HG02973 (cell line): ENCODE results near the gene PJVK.
"Not testable (repeated sequence)": the region's sequence is repeated elsewhere in the genome, so short reads cannot be mapped to it uniquely, and the experiment has no call there.

Experiments used
- ATAC-seq: cut with Tn5 transposase; IDR thresholded peaks from one replicate; pipeline ENCODE4 v1.9.1; 2021; ENCODE audit warnings: moderate library complexity; ENCODE audit not compliant: unreplicated experiment

Gene PJVK, protein sequence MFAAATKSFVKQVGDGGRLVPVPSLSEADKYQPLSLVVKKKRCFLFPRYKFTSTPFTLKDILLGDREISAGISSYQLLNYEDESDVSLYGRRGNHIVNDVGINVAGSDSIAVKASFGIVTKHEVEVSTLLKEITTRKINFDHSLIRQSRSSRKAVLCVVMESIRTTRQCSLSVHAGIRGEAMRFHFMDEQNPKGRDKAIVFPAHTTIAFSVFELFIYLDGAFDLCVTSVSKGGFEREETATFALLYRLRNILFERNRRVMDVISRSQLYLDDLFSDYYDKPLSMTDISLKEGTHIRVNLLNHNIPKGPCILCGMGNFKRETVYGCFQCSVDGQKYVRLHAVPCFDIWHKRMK

DNA sequence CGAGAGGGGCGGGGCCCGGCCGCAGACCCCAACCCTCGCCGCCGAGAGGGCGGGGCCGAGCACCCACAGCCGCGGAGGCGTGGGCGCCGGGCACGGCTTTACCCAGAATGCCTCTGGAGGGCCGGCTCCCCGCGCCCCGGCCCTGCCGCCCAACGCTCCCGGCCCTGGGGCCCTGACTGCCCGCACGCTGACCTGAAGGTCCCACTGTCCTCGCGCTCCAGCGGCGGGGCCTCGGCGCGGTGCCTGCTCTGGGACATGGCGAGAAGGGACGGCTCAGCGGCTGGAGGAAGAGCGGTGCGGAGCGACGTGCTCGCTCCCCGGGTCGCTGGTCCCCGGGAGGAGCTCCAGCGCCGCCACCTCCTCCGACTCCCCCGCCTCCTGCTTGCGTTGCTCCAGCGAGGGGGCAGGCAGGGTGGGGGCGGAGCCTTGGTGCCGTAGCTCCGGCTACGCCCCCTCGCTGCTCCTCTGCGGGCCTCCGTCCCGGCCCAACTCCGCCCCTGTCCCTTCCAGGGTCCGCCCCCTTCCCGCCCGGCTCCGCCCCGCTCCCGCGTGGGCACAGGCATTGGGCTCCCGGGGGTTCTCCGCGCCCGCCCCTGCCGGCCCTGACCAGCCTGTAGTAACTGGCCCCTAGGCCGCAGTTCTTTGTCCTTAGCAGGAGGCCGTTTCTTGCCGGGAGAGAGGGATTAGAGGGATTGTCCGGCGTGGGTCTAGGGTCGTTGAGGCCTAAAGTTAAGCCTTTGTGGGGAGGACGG is at the start of gene PJVK, which contains the start of gene PRKRA:
TSS of gene PJVK (plus strand) at position 605 of the 752 bp plus-strand sequence. CDS start 2,032 bp downstream, outside the sequence.
TSS of gene PRKRA (minus strand) at position 402 of the 752 bp plus-strand sequence. CDS start at position 257, 145 bp downstream.
- ATAC-seq, result peak; percentile 80

DNA sequence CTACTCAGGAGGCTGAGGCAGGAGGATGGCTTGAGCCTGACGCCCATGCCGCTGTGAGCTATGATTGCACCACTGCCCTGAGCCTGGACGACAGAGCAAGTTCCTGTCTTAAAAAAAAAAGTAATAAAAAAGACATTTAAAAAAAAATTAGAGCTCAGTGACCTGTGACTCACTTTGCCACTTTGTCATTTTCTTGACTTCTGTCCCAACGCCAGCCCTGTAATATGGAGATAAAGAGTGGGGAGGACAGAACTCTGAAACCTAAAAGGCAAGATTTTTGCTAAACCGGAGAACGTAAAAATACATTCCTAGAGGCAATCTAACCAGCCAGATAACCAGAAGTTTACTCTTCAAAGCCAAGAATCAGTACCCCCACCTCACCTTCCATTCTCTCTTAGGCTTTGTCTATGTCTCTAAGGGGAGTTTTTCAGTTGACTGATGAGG is 49.2 kb upstream of the PJVK start:
- ATAC-seq, result no peak

DNA sequence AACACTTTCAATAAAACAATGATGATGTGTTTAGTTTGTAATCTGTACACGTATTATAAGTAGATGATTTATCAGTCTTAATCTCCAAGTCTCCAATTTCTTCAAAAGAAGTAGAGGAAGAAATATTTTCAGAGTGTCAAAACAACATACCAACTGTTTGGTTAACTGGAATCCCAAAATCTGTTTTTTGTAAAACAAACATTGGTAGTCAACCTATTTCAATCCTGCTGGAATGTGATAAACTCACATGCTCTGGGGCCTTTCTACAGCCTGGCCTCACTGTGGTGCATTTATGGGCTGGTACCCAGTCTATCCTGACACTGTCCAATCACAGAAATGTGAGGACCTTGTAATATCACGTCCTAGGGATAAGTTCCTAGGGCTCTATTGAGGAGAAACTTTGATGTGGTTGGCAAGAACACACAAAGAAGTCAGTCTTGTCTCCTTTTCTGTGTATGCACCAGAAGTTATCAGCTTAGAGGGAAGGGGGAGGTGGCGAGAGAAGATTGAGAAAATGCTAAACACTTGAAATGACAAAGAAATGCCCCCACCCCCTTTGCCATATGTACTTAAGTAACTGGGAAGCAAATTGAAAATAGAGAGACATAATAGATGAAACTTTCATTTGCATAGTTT is 47.4 kb upstream of the PJVK start:
- ATAC-seq, result peak; percentile 29

DNA sequence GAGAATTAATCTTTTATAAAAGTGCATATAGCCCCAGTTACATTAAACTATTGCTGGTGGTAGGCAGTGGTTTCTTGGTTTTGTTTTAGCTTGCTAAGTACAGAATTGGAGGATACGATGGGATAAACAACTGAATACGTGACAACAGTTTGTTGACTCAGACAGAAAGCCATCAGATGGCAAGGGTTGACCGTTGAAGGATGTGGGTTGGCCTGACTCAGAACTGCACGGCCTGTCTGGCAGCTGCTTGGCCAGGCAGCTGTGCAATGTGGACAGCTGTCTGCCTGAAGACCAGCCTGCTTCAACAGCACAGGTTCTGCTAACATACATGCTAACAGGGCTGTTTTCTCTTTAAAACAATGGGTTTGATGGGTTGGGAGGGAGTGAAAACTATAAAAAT is 46.8 kb upstream of the PJVK start:
- peak; percentile 100 for ATAC-seq

DNA sequence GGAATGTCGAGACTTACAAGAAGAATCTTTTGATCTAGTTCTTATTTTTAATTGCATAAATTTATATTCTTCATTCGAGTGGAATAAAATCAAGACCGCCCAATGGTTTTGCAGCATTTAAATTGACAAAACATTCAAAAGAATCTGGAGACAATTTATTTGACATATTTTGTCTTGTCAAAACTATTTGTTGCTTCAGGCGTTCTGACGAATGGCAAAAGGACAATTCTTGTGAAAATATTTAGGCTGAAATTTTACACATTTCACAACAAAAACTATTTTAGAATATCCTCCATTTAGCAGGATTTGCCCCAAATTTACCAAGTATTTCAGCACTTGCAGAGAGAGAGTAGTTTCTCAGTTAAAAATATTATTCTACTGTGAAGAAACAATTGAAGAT is 41.9 kb upstream of the PJVK start:
- no peak for ATAC-seq

DNA sequence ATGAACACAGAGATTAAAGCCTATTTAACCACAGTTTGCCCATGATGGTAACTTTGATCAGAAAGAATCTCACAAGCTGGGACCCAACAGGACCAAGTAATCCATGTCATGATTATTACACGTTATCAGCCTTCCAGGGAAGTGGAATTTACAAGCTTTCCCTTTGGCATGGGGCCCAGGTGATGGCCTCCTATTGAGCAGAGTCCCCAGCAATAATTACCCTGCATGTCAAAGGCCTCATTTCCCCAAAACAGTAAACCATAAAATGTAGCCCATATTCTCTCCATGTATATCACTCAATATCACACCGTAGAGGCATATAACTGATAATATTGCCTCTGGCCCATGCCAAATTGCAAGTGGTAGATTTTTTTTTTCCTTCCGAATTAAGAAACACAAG is 39.1 kb upstream of the PJVK start:
- no peak for ATAC-seq

DNA sequence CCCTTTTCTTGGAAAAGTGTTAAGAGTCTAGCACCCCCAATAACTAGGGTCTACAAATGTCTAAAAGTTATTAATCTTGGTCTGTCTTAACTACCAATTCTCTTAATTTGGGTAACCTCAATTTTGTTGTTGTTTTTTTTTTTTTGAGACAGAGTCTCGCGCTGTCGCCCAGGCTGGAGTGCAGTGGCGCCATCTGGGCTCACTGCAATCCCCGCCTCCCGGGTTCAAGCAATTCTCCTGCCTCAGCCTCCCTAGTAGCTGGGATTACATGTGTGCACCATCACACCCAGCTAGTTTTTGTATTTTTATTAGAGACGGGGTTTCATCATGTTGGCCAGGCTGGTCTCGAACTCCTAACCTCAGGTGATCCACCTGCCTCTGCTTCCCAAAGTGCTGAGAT is 38.7 kb upstream of the PJVK start:
- ATAC-seq, result not testable (repeated sequence)

DNA sequence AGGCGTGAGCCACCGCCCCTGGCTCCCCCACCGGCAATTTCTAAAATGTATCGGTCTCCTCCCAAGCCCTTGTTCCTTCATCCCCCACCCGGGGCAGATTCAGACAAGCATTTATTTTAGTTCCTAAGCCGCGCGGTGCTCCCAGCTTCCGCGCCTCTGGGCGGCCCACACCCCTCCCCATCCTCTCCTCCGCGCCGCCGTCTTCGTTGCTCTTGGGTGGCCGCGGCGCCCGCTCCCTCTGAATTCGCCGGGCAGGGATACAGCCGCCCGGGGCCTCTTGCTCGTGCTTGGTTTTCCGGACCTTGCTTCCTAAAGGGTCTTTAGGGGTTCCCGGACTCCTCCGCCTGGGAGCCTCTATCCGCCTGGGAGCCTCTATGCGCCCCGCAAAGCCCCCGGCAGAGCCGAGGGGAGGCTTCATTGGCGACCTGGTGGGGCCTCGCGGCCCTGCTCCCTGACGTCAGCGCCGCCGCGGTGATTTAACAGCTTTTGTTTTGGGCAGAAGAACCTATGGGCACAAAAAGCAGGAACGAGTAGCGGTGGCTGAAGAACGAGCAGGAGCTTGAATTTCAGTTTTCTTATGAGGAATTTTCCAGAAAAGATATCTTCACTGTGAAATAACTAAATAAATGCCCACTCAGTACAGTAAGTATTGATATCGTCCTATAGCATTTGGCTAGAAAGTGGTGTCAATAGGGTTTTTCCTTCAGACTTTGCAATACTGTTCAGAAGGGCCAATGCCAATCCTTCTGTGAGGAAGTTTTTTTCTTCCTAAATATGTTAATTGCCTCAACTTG is 37.5 kb upstream of the PJVK start:
- ATAC-seq, result peak; percentile 72

DNA sequence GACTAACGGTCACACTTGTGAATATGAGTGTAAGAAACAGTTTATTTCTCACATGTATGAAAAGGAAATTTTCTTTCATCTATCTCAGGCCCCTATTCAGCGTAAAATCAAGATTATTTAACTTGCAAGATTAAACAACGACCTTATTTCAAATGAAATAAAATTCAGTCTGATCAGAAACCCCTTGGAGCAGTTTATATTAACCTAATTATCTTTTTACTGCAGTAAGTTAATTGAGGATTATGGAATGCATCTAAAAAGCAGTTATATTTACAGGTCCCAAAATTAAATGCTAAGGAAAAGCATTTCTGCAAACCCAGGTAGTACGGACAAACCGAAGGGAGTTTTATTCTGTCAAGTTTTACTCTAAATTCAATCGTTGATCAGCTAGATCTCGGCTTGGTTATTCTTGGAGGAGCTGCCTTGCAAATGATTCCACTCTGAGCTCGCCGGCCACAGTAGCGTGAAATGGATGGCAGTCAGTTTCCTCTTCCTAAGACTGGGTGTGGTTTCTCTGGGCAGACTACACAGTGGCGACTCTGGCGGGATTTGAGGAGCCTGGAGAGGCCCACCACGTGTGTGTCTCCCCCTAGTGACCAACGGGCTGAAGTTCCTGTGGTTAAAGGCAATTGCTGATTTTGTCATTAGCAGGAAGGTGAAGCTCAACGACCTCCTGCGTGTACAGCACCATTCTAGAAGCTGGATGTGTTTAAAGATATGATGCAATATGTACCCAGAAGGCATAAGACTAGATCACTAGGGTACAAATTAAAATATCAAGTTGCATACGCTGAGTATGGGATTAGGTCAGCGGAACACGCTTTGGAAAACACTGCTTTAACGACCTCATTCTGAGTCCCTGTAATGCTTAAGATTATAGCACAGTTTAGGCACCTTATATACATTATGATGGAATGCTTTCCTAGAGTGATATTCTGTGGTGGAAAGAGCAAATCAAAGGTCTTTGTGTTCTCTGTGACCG is 36.6 kb upstream of the PJVK start:
- peak; percentile 82 for ATAC-seq

DNA sequence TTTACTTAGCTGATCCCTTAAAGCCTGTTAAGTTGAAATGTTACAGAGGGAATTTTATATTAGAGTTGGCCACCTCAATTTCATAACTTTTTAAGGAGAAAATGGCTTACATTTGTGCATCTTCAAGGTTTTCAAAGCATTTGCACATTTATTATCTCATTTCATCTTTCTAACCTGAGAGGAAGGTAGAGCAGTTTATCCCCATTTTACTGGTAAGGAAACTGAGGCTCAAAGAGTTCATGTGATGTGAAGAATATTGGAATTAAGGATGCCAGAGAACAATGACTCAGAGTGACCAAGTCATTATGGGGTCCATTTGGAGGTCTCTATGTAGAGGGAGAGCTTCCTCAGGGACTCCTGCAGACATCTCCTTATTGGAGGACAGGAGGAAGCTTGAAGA is 35.2 kb upstream of the PJVK start:
- no peak for ATAC-seq

DNA sequence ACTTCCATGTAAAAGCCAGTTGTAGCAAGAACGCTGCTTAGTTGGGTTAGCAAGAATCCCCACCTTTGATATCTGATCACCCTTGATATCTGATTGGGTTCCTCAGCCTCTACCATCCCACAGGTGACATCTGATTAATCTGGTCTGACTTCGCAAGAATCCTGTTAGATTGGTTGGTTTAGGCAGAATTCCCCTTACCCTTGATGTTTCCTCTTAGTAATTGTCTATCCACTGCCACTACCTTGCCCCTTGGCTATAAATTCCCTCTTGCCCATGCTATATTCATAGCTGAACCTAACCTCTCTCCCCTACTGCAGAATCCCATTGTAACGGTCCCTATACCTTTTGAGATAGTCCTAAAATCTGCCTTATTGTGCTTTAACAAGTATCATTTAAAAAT is 33.3 kb upstream of the PJVK start:
- no peak for ATAC-seq

DNA sequence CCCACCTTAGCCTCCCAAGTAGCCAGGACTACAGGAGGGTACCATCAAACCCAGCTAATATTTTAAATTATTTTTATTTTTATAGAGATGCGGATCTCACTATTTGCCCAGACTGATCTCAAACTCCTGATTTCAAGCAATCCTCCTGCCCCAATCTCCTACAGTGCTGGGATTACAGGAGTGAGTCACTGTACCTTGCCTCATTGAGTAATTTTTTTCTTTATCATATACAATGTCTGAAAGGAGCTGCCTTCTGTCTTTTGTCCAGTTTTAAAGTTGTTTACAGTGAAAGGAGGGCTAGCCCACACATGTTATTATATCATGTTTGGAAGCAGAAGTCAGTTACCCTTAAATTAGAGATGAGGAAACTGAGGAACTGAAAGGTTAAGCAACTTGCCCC is 32.8 kb upstream of the PJVK start:
- ATAC-seq, result no peak

DNA sequence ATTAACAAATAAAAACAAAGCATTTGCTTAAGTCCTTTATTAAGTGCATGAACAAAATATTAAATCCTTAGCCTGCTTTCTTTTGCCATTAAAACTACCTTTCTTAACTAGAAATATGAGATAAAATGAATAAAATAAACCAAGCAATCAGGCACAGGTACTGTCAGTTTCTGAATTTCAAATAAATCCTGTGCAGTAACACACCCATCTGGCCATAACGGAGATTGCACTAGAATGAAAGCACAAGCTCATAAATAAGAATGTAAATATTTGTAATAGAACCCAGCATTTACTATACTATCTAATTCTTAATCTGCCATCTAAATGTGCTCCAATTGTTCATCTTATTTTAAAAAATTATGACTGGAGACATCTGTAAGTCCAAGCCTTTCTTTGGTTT is 32.1 kb upstream of the PJVK start:
- ATAC-seq, result no peak

DNA sequence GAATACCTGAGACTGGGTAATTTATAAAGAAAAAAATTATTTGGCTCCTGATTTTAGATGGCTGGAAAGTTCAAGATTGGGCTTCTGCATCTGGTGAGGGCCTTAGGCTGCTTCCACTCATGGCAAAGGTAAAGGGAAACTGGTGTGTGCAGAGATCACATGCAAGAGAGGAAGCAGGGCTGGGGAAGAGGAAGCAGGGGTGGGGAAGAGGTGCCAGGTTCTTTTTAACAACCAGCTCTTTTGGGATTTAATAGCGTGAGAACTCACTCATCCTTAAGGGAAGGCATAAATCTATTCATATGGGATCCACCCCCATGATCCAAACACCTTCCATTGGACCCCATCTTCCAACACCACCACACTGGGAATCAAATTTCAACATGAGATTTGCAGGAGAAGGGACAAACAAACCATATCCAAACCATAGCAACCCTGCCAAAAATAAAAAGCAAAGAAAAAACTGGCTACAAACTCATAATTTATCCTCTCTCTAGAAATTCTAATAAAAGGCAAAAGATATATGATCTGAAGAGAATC is 30.6 kb upstream of the PJVK start:
- ATAC-seq, result no peak

DNA sequence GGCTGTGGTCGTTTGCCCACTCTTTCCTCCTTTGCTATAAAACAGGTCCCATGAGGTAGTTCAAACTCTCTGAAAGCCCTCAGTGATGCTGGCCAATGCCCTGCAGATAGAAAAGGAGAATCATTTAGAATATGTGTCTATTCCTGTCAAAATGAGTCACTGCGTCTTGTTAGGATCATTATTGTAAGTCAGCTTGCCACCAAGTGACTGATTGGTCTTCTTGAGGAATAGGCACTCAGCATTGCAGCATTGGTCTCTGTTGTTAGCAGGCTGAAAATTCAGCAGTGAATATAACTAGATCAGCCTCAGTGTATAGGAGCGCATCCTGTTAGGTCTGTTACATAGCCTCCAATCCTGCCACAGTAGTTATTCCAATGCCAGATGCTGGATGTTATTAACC is 29.1 kb upstream of the PJVK start:
- ATAC-seq, result no peak

DNA sequence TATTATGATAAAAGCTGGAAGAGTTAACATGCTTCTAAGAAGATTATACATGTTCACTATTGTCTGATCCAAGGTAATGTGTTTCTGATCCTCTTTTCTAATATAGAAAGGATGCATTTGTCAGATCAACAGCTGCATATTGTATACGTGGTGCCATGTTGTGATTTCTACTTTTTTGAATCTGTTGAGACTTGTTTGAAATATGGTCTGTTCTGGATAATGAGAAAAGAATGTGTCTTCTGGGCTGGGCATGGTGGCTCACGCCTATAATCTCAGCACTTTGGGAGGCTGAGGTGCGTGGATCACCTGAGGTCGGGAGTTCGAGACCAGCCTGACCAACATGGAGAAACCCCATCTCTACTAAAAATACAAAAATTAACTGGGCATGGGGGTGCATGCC is 27.4 kb upstream of the PJVK start:
- not testable (repeated sequence) for ATAC-seq

DNA sequence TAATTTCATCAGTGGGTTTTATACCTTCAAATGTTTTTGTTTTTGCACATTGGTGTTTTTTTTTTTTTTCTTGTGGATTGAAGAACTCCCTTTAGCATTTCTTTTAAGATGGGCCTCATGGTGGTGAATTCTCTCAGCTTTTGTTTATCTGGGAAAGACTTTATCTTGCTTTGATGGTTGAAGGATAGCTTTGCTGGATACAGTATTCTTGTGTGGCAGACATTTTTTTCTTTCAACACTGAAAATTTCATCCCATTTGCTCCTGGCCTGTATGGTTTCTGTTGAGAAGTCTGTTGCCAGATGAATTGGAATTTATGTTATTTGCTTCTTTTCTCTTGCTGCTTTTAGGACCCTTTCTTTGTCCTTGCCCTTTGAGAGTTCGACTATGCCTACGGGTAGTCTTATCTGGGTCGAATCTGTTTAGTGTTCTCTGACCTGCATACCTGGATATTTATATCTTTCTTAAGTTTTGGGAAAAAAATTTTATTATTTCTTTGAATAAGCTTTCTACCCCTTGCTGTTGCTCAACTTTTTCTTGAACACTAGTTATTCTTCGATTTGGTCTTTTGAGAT is 25.8 kb upstream of the PJVK start:
- no peak for ATAC-seq

DNA sequence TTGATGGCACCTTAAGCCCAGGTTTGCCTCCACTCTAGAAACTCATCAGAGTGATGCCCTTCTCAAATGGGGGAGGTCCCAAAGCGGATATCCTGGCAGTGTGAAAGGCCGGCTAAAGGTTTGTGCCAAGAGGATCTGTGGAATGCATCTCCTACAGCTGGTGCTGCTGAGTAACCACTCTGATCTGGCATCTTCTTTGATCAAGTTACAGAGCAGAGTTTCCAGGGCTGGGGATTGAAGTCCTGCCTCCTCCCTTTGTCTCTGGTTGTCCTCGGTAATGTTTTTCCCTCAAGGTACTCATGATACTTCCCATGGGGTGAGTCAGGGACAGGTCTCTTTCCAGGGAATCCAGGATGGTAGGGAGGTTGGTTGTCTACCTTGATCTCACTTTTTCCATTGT is 24.8 kb upstream of the PJVK start:
- no peak for ATAC-seq

DNA sequence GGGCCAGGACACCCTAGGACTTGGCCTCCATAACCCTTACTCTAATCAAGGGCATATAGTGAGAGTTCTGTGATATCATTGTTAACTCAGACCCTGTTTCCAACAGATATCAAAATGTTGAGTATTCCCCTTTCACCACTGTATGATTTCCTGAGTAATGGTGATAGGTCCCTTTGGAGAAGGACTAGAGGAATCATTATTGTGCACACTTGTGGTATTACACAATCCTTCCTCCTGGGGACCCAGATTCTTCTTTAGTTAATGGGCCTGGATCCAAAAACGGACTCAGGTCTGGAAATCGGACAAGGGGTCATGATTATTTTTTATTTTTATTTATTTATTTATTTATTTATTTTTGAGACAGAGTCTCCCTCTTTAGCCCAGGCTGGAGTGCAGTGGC is 23.7 kb upstream of the PJVK start:
- ATAC-seq, result no peak
